Measurements from ENCODE around the gene DENND2A. TPM values are rescaled to one million over a fixed set of nuclear protein-coding genes. Genes with fewer than 3 reads are reported as not detected.

DENND2A gene
- total RNA-seq, 1 experiment from 2014 or later: 10.0 TPM

- H3K27me3 Mint-ChIP-seq (ENCODE audit: low read depth): no peaks in the 10 kb centered on the region
- H3K4me3 Mint-ChIP-seq: no peak overlapping the region
- H3K27ac Mint-ChIP-seq: no peak overlapping the region
- no peaks in the 10 kb centered on the region for H3K9me3 Mint-ChIP-seq
- CTCF ChIA-PET: no interaction called here
- POLR2A ChIA-PET: no interaction called here
- H3K4me1 Mint-ChIP-seq: peaks cover 12% of the 10 kb centered on the region
- DNase-seq (ENCODE audit: low spot score) (no peak), ATAC-seq (no peak)
- TF ChIP-seq TP53 (CRISPR knock-in tag; IDR thresholded peaks at IDR 0.05) (no peak), ZBTB21 (CRISPR knock-in tag; IDR thresholded peaks at IDR 0.05; ENCODE audit: borderline replicate concordance) (no peak), NR3C1 (CRISPR knock-in tag; conservative IDR thresholded peaks at IDR 0.05; ENCODE audit: low read depth) (no peak), NFYB (CRISPR knock-in tag; conservative IDR thresholded peaks at IDR 0.05; ENCODE audit: low read depth) (no peak), E2F4 (CRISPR knock-in tag; IDR thresholded peaks at IDR 0.05; ENCODE audit: borderline replicate concordance, low read depth) (no peak), ETV6 (CRISPR knock-in tag; IDR thresholded peaks at IDR 0.05) (no peak), OVOL2 (CRISPR knock-in tag; IDR thresholded peaks at IDR 0.05; ENCODE audit: borderline replicate concordance) (no peak), CDX4 (CRISPR knock-in tag; IDR thresholded peaks at IDR 0.05; ENCODE audit: borderline replicate concordance) (no peak), KAT7 (CRISPR knock-in tag; IDR thresholded peaks at IDR 0.05; ENCODE audit: borderline replicate concordance) (no peak), PREB (CRISPR knock-in tag; IDR thresholded peaks at IDR 0.05; ENCODE audit: borderline replicate concordance) (no peak), FOXP4 (CRISPR knock-in tag; IDR thresholded peaks at IDR 0.05) (no peak), ATF1 (CRISPR knock-in tag; IDR thresholded peaks at IDR 0.05) (no peak), ZNF281 (CRISPR knock-in tag; IDR thresholded peaks at IDR 0.05) (no peak), PRDM15 (CRISPR knock-in tag; IDR thresholded peaks at IDR 0.05) (no peak), GABPB1 (CRISPR knock-in tag; IDR thresholded peaks at IDR 0.05) (no peak), NFE2L1 (CRISPR knock-in tag; IDR thresholded peaks at IDR 0.05) (no peak), ZMAT4 (CRISPR knock-in tag; IDR thresholded peaks at IDR 0.05) (no peak), SOX15 (CRISPR knock-in tag; IDR thresholded peaks at IDR 0.05) (no peak)
- no peaks in the 10 kb centered on the region for H3K36me3 Mint-ChIP-seq
Measured at GRCh38 chr7:140650367-140650766, 9.8 kb upstream of the DENND2A start.
